WERI-Rb-1 (cell line): ENCODE results near the gene HELZ.

Experiments
- DNase-seq: peaks from one replicate; pipeline ENCODE4 v3.0.0-alpha.2; 2020
- H3K27ac ChIP-seq: fragments of 250-450 bp; sonication (Bioruptor Pico); 2 replicates; pipeline ENCODE4 v1.5.1; 2020; ENCODE audit warnings: mild to moderate bottlenecking, moderate library complexity
- H3K27me3 ChIP-seq: fragments of 250-450 bp; sonication (Bioruptor Pico); 2 replicates; pipeline ENCODE4 v1.5.1; 2021; ENCODE audit warnings: mild to moderate bottlenecking, low read depth, moderate library complexity; ENCODE audit not compliant: insufficient read depth, severe bottlenecking
- H3K36me3 ChIP-seq: fragments of 250-450 bp; sonication (Bioruptor Pico); 2 replicates; pipeline ENCODE4 v1.5.1; 2020; ENCODE audit warnings: mild to moderate bottlenecking, moderate library complexity
- H3K4me3 ChIP-seq: 2 replicates; pipeline ENCODE4 v1.5.1; 2011; ENCODE audit warnings: low read depth, mild to moderate bottlenecking, control low read depth, low read length
- H3K9me3 ChIP-seq: fragments of 250-450 bp; sonication (Bioruptor Pico); 2 replicates; pipeline ENCODE4 v1.5.1; 2021; ENCODE audit warnings: mild to moderate bottlenecking, moderate library complexity; ENCODE audit not compliant: severe bottlenecking
- TF ChIP-seq, protein P1 (sequence below): IDR thresholded peaks from 2 replicates; pipeline ENCODE4 v1.5.1; 2011; ENCODE audit warnings: low read depth, mild to moderate bottlenecking, control low read depth, inconsistent platforms, low read length

HELZ gene

DNA sequence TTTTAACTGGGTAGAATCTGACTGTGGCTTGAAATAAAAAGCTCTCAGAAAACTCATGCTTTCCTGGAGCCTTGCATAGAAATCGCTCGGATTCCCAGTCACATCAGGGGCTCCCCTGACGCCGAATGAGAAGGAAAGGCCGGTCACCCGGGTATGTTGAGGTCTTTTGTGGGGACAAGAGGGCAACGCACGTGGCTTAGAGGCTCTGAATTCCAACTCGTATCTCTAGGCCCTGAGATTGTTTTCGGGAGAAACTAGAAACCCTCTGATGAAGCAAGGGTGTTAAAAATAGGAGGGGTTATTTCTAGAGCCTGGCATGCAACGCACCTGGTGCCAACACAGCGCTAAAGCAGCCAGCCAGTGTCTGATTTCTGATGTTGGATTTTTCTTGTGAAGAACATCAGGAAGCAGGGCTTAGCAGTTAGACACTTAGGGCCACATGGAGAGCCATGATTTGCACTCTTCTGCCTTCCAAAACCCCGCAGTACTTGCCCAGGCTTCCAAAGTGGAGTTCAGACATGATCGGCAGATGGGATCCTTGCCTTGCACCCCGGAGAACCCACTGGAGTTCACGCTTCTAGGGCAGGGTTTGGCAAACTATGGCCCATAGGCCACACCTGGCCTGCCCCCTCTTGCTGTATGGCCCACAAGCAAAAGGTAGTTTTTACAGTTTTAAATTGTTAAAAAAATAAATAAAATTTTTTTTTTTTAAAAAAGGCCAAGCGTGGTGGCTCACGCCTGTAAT lies 188.1 kb downstream of the HELZ start:
- TF ChIP-seq, protein P1, sequence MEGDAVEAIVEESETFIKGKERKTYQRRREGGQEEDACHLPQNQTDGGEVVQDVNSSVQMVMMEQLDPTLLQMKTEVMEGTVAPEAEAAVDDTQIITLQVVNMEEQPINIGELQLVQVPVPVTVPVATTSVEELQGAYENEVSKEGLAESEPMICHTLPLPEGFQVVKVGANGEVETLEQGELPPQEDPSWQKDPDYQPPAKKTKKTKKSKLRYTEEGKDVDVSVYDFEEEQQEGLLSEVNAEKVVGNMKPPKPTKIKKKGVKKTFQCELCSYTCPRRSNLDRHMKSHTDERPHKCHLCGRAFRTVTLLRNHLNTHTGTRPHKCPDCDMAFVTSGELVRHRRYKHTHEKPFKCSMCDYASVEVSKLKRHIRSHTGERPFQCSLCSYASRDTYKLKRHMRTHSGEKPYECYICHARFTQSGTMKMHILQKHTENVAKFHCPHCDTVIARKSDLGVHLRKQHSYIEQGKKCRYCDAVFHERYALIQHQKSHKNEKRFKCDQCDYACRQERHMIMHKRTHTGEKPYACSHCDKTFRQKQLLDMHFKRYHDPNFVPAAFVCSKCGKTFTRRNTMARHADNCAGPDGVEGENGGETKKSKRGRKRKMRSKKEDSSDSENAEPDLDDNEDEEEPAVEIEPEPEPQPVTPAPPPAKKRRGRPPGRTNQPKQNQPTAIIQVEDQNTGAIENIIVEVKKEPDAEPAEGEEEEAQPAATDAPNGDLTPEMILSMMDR: no peak
- H3K27ac ChIP-seq: no peak overlapping the region
- H3K9me3 ChIP-seq: no peaks in the 10 kb centered on the region
- no peaks in the 10 kb centered on the region for H3K27me3 ChIP-seq
- H3K4me3 ChIP-seq: no peak overlapping the region
- no peak for DNase-seq
- no peaks in the 10 kb centered on the region for H3K36me3 ChIP-seq

DNA sequence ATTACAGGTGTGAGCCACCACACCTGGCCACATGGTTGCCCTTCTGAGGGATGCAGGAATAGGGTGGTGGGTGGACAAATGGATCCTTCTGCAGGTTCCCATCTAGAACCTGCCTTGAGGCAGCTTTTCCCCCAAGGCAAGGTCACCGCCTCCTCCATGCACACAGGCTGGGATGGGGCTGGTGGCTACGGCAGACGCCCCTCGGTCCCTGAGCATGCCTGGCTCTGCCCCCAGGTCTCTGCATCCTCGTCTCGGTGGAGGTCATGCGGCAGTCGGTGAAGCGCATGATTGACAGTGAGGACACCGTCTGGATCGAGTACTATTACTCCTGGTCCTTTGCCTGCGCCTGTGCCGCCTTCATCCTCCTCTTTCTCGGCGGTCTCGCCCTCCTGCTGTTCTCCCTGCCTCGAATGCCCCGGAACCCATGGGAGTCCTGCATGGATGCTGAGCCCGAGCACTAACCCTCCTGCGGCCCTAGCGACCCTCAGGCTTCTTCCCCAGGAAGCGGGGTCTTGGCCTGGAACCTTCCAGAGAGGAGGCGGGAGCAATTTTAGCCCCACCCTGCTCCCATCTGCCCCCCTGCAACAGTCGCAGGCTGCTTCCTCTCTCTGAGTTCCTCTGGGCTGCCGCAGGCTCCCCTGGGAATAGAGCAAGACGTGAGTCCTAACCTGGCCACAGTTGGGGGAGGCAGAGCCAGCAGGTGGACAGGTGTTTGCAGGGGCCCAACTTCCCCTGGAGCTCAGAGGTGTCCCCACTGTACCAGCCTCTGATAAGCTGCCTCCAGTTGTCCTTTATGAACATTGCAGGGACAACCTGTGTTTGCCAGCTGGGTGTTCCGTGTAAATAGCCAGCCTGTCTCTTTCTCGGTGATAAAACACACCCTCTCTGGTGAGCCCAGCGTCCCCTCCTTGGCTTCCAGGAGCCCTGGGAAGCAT lies 188.9 kb downstream of the HELZ start:
- peak; percentile 6 for DNase-seq
- Histone ChIP-seq H3K27me3 (no peaks in the 10 kb centered on the region), H3K4me3 (no peak overlapping the region), H3K36me3 (no peaks in the 10 kb centered on the region), H3K9me3 (no peaks in the 10 kb centered on the region), H3K27ac (no peak overlapping the region)
- TF ChIP-seq, protein P1: no peak

DNA sequence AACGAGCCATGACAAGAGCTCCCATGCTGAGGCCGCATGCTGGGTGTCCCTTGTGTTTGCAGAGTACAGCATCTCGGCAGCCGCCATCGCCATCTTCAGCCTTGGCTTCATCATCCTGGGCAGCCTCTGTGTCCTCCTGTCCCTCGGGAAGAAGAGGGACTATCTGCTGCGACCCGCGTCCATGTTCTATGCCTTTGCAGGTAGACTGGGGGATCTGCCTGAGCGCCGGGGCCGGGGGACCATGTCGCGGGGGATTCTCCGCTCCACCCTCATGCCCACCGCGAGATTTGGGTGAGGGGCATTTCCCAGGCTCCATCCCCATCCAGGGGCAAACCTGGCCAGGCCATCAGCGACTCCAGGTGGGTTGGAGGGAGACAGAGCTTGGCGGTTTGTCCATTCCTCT lies 190.0 kb downstream of the HELZ start:
- no peaks in the 10 kb centered on the region for H3K27me3 ChIP-seq

DNA sequence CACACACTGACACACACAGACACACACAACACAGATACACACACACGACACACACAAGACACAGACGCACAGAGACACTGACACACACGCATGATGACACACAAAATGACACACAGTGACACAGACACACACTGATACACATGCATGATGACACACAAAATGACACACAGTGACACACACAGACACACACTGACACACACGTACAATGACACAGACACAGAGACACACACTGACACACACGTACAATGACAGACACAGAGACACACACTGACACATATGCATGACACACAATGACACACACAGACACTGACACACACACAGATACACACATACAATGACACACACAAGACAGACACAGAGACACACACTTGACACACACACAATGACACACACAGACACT lies 190.4 kb downstream of the HELZ start:
- no peak for DNase-seq
- Histone ChIP-seq H3K27me3 (no peaks in the 10 kb centered on the region), H3K36me3 (no peaks in the 10 kb centered on the region), H3K4me3 (no peak overlapping the region), H3K27ac (no peak overlapping the region), H3K9me3 (peaks cover 4% of the 10 kb centered on the region)
- TF ChIP-seq, protein P1: no peak

More for the DNA sequence above, 190.0 kb downstream of the HELZ start:
- H3K27ac ChIP-seq: no peak overlapping the region
- peaks cover under 1% of the 10 kb centered on the region for H3K9me3 ChIP-seq
- H3K4me3 ChIP-seq: no peak overlapping the region
- DNase-seq: peak; percentile 16
- no peaks in the 10 kb centered on the region for H3K36me3 ChIP-seq
- TF ChIP-seq, protein P1: no peak

DNA sequence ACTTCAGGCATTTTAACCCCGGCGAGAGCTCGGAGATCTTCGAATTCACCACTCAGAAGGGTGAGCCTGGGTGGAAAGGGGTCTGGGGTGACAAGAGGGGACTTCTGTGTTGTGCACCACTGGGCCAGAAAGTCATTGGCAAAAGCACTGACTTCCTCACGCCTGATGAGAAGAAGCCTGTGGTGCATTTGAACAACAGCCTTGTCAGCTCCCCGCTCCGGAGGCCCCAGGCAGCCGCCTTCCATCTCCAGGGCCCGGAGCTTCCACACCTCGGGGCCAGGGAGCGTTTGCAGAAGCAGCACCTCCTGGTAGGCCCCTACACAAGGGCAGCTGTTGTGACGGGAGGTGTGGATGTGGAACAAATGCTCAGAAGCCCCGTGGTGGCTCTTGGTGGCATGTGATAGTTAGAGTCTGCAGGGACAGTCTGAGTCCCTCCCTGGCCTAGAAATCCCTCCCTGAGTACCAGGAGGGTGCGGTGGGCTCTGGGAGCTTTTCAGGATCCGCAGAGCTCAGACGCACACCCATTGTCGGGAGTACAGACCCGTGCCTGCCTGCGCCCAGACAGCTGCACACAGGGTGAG lies 190.9 kb downstream of the HELZ start:
- Histone ChIP-seq H3K4me3 (no peak overlapping the region), H3K27ac (no peak overlapping the region), H3K36me3 (no peaks in the 10 kb centered on the region), H3K27me3 (no peaks in the 10 kb centered on the region), H3K9me3 (peaks cover 6% of the 10 kb centered on the region)
- TF ChIP-seq, protein P1: no peak
- peak; percentile 5 for DNase-seq
